Cerebellar cortex (tissue), 1 donor: ENCODE results near the gene HUS1.
A peak's percentile ranks its signal among the peaks of the same experiment; 100 is the strongest.

Experiments
- DNase-seq: peaks from one replicate; pipeline ENCODE4 v3.0.0-alpha.2; 2015; ENCODE audit warnings: low spot score

Gene HUS1

DNA sequence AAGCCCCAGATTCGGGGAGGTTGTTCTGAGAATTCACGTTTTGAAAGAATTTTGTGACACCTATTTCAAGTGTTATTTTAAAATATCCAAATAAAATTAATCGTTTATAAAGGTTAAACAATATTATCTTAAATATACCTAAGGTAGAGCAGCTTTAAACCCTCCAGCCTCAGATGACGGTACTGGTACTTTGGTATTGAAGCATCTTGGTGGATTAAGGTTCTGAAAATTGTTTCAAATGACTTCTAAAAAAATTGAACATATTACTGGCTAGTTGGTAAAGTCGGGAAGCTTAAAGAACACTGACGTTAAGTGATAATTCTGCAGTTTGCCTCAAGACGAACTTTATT, 392 bp upstream of the HUS1 start:
- DNase-seq = no peak

DNA sequence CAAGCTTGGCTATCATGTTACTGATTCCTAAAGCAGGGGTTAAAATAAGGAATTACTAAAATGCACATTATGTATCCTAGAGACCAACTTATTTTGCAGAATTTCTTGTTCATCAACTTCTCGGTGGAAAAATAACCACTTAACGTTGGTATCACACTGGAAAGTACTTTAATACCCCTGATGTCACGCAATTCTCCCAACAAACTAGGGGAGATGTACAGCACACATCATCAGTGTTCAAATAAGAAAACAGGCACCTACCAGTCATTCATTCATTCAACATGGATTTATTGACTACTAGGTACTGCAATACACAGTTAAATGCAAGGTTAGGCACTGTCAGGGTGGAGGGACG, 648 bp downstream of the HUS1 start:
- no peak for DNase-seq

DNA sequence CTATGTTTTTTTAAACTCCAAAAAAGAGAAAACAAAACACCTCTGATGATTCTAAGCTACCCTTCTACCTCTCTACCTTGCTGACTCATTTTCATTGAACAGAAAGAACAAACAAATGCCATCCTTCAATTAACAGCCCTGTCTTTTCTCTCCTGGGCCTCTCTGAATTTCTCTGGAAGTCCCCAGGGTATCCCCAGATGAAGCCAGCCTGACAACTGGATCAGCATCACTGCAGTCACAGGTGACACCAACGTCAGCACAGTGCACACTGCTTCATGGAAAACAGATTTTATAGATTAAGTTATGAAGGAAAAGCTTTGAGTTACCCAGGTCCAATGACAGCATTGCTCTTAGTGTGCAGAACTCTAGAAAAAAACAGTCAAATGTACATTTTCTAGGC, 5.7 kb downstream of the HUS1 start:
- no peak for DNase-seq

DNA sequence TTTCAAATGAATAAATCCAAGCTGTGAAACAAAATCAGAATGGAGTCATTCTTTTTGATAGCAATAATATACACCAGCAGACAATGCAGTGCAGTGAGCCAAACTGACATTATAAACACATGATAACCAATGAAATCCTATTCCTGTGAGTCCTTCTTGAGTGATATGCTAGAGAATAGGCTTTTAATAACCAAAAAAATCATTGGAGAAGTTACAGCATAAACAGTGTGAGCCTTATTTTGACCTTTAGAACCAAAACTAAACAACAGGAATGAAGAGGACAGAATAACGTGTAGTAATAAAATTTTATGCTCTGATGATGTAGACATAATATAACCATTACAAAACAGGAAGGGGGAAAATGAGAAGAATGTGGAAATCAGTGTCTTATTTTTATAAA, 8.7 kb downstream of the HUS1 start:
- no peak for DNase-seq

DNA sequence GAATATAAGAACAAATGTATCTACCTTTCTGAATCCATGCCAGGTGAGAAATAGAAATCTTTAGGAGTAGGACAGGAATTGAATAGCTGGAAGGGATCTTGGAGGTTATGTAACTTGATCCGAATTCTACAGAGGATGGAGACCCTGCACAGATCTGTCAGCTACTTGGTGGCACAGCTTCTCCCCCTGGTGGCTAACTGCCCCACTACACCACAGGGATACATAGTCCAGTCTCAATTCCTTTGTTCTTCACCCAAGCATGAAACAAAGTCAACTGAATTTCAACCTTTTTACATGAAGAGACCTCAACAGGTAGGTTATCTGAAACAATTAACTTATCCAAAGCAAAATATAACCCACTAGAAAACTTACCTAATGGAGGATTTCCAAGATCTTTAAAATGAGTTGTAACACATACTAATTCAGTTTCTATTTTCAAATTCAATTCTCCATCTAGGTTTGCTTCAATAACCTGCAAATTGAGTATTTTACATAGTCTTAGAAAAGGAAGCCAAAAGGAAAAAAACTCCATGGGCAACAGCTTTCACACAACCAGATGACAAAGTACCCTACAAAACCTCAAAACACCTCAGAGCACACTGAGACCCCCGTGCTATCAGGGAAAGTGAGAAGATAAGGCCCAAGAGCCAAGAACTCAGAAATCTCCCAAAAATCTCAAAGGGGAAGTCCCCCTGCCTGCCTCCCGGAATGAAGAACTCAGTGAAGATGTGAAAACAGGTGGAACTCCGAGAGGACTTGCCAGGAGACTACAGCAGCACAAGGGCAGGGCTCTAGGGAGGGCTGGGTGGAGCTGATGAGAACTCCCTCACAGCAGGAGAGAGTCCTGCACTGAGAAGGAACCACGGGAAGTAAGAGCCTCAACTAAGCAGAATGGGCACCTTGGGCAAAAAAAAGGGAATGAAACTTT, 10.3 kb downstream of the HUS1 start:
- DNase-seq = peak; percentile 74

DNA sequence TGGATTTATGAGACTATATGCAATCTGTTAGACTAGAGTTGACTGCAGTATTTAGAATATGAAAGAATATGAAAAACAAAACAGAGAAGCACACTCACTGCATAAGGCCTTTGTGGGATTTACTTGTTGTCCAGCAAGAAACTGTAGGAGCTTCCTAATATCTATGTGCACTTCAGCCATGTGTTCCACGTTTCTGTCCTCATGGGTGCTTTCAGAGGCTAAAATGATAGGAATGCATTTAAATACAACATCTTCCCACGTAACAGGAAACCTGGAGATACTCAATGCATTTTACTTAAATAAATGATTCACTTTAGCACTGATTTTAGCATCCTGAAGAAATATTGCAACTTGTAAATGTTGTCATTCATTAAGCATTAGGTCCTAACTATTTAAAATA, 11.7 kb downstream of the HUS1 start:
- DNase-seq = no peak

DNA sequence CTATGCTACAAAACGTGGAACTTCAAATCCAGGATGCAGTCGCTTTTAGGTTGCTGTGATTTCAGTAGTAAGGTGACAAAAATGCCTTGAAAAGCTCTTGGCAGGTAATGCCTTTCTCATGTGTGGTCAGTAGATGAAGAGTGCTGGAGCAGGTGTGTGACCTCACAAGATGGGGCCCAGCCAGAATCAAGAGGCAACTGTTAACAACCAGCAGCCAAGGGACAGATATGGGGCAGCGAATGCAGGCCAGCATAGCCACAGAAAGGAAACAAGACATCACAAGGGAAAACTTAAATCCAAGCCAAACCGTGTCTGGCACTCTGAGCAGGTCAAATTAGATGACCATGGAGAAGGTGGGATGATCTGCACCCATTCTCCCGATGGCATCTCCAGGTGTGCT, 12.3 kb downstream of the HUS1 start:
- peak; percentile 55 for DNase-seq

DNA sequence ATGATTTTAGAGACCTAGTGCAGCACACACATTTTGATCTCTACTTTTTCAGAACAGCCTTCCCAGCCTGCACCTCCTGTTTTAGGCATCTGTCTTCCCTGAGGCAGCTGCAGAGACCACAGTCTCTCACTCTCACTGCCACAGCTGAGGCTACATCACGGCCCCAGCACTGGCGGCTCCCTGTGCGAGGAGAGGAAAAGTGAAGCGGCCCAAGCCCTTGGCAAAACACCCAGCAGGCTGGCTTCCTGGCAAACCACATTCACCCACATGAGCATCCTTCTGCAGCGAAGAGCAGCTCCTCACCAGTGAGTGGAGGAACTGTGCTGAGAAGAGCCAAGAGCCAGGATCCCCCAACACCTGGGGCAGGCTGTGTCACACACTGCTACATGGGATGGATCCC, 14.0 kb downstream of the HUS1 start:
- peak; percentile 43 for DNase-seq

DNA sequence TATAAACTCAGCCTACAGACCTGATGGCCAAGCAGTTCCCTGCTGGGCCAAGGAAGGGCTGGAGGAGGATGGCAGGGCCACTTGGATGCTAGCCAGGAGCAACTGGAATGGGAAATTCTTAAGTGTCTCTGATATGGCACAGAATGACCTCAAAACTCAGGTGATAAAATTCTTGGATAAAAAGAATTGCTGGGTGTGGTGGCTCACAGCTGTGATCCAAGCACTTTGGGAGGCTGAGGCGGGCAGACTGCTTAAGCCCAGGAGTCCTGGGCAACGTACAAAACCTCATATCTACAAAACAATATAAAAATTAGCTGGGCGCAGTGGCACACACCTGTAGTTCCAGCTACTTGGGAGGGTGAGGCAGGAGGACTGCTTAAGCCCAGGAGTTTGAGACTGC, 17.2 kb downstream of the HUS1 start:
- DNase-seq = no peak

DNA sequence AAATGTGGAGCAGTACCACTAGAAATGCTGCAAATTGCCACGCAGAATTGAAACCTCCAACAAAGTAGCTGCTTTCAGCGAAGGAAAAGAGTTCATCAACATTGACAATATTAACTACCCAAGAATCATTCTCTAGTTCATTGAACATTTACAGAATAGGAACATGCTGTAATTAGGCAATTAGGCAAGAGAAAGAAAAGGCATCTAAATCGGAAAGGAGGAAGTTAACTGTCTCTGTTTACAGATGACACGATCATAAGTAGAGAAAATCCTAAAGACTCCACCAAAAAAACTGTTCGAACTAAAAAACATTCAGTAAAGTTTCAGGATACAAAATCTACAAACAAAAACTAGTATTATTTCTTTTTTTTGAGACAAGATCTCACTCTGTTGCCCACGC, 22.3 kb downstream of the HUS1 start:
- DNase-seq = no peak

DNA sequence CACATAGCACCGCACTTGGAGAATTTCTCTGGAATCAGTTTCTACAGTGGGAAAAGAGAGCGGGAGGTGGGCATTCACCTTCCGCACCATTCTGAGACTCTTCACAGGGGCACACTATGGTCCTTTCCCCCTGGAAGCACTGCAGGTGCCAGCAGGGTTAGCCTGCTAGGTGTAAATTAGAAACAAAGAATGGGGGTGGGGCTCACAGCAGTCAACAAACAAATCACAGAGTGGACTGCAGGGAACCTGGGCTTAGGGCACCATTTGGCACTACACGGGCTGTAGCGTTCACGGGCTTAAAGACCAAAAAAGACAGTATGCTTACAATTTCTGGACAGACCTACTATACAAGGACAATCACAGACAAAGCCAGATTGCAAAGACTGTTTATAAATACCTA, 23.2 kb downstream of the HUS1 start:
- DNase-seq = peak; percentile 39

DNA sequence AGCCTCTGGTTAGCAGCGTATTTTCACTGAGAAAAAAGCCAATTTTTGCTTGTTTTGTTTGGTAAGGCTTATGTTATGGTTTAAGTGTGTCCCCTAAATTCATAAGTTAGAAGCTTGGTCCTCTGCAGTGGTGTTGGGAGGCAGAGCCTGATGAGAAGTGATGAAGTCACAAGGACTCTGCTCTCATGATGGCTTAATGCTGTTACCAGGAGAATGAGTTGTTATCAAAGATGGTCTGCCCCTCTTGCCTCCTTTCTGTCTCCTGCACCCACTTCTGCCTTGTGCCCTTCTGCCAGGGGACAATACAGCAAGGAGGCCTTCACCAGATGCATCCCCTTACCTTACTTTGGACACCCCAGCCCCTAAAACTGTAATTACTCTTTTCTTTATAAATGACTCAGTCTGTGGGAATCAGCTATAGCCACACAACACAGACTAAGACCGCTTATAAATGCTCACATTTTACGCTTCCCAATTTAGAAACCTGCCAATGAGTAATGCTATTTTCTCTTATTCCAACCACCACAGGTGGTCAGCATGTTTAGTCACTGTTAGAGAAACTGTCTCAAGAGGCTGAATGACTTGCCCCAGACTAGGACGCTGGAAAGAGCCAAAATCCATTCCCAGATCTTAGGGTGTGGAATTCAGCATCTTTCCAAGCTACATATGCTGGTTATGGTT, 25.0 kb downstream of the HUS1 start:
- DNase-seq = no peak

DNA sequence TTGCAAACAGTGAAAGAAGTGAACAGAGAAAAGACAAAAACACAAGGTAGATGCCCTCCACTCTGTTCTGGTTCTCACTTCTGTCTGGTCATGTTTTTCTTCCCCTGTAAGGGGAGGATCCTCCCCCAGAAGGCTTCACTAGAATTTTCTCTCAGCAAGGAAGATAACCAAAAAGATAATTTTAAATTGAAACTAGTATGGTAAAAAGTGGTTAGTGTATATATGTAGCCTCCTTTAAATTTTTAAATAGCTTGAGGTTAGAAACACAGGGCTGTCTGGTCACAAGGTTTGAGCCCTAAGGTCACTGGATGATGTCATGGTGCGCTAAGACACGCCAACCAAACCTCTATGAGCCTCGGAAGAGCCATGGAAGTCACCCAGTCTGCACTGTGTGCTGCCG, 25.6 kb downstream of the HUS1 start:
- DNase-seq = no peak

DNA sequence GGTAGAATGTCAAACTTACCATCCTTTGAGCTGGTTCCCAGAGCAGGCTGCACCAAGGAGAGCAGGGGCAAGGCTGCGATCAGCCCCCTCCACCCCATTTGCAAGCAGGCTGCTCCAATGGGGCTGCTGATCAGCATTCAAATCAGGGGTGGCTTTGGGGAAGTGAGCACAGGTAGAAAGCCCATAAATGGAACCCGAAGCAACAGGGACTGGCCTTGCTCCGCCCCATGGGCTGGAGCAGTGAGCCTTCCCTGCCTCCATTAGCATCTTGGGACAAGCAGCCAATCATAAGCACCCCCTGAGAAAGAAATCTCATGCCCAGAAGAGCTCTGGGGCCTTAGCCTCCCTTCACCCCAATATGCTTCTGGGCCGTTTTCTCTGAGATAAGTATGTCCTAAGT, 27.2 kb downstream of the HUS1 start:
- DNase-seq = no peak

DNA sequence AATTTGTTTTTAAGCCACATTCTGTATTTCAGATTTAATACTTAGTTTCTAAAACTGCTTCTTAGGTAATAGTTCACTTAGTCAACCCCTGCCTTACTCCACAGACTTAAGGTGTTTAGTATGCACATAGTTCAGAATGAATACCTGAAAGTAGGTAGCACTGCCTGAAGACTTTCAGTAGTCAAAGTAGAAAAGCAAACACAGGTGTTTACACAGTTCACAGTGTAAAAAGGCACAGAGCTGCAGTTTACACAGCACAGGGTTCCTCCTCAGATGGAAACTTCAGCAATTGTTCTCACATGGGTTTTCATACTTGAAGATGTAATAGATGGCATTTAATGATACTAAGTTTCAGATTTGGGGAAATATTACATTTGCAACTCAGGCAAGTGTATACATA, 28.0 kb downstream of the HUS1 start:
- DNase-seq = no peak

DNA sequence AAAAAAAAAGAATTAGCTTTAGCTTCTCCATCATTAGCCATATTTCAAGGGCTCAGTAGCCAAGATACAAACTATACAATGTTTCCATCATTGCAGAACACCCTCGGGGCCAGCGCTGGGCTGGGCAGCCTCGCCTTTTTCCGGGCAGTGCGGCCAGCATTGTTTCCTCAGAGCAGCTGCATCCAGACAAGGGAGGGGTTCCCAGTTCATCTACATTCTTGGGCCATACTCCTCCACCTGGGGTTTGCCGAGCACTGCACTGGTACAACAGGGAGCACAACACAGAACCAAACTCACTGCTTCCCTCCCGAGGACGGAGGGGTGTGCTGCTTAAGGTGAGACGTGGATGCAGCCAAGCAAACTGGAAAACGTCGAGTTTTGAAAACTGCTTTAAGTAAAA, 28.7 kb downstream of the HUS1 start:
- no peak for DNase-seq

DNA sequence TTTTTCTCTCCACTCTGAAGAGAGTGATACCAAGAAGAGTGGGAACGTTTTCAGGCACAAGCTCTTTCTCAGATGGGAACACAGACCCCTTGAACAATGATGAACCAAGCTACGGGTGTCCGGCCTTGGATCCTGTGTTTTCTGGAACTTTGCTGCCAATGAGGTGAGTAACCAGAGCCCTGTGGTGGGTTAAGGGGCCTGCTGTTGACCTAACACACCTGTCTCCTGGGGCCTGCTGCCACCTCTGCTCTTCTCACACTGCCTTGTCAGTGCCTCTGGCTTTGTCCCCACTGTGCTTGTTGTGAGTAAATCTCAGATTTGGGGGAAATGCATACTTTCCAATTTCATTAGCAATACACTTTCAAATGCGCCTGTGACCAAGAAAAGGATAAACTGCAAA, 29.7 kb downstream of the HUS1 start:
- no peak for DNase-seq

DNA sequence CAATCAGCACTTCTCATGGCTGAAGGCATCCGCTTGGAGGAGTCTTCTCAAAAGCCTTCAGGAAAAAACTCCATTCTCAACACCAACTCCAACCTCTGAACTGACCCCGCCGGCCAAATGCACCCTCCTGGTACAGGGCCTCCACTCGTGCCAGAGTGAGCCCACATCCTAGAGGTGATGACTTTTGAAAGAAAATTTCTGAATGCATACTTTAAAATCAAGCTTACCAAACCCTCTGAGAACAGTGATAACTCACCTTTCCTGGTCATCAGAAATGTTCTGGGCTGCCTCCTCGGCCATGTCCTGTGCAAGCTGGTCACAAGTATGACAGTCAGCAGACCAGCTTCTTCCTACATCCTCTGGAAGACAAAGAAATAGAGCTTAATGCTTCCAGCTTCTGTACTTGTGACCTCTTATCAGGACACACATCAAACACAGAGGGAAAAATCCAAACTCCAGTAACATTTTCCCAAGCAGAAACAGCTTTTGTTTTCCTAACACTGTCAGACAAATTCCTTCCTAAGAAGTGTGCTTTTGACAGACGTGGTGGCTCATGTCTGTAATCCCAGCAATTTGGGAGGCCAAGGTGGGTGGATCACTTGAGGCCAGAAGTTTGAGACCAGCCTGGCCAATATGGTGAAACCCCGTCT, 31.1 kb downstream of the HUS1 start, which contains the start of gene PKD1L1:
PKD1L1 (minus strand) TSS at position 326 of the 650 bp plus-strand sequence; CDS start at position 300, 26 bp downstream.
- no peak for DNase-seq

DNA sequence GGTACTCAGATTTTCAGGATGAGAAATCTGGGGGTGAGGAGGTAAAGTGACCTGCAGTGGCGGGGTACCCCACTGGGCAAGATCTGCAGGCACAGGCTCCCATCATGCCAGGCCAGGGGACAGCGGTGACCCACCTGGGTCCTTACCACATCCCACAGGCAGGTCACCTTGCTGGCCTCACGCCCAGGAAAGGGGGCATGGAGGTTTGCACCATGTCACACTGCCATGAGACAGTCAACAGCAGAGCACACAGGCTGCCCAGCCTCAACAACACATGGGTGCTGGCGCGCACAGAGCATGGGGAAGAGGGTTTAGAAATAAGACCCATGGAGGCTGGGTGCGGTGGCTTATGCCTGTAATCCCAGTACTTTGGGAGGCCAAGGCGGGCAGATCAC, 32.1 kb downstream of the HUS1 start:
- no peak for DNase-seq

DNA sequence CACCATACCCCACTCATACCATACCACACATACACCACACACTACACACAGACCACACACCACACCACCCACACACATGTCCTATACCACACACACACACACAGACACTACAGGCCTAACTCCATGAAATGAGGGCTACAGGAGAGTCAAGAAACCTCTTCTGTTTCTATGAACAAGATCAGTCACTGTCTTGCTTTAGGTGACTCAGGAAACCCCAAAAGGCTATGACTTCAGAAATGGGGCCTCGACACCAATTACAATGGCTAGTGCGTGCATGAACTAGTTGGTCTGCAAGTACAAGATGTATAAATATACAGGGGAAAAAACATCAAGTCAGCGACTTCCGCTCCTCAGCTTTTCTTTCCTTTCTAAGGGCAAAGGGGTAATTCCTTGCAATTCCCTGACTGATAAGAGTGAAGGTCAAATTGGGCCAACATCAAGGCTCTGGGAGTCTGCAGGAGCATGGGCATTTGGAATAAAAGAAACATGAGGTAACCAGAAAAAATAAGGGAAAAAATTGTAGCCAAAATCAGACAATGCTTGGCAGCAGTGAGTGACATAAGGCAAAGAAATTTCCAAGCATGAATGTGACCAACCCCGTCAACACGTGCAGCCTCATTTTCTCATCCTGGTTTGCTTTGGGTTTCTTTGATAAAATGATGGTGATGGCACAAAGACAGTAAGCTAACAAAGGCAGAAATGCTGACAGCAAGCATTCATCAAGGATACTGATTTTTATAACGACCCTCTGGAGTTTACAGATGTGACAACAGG, 32.6 kb downstream of the HUS1 start:
- DNase-seq = no peak

DNA sequence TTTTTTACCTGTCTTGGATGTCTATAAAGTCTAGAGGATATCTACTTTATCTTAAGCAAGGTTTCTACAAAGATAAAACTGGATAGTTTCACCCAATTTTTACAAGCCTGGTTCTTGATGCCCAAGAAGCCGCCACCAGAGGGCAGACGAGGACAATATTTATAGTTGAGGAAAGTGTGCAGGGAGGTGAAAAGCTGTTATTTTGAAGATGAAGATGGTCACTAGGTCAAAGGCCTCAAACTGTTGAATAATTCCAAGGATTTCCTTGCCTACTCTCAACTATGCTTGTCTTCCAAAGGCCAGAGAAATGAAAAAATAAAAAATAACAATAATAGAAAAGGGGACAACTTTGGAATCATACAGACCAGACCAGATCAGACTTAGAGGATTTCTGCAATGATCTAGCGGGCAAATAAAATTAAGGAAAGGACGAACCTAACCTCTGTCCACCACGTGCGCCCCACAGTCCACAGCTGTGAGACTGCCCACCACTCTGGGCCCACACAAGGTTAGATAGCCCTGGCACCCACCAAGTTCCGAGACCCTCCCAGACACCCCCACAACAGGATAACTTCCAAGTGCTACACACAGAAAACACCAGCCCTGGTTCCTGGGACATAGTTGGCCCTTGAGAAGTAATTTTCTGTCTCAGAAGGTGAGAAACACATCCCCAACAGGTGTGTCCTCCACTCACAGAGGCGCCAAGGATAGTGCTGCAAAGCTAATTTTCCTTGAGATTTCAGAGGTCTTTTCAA, 34.0 kb downstream of the HUS1 start:
- peak; percentile 82 for DNase-seq
